GM21381 (cell line): ENCODE measurements around the gene TAC4.

Source experiments
- ATAC-seq: cut with Tn5 transposase; IDR thresholded peaks from one replicate; pipeline ENCODE4 v1.9.1; 2021; ENCODE audit warnings: mild to moderate bottlenecking, moderate library complexity; ENCODE audit not compliant: unreplicated experiment

TAC4 gene

GRCh38 chr17:49873466-49873865 is 25.6 kb upstream of the TAC4 start:
- no peak for ATAC-seq

- no peak for ATAC-seq
Measured at GRCh38 chr17:49872754-49873377, 25.0 kb upstream of the TAC4 start.

- ATAC-seq: no peak
Measured at GRCh38 chr17:49871211-49871610, 23.3 kb upstream of the TAC4 start.

GRCh38 chr17:49870298-49870697 is 22.4 kb upstream of the TAC4 start:
- ATAC-seq: no peak

- ATAC-seq: no peak
Measured at GRCh38 chr17:49869038-49869374, 21.1 kb upstream of the TAC4 start.

GRCh38 chr17:49866882-49867413 is 19.1 kb upstream of the TAC4 start:
- ATAC-seq: no peak

- ATAC-seq: no peak
Measured at GRCh38 chr17:49866019-49866380, 18.1 kb upstream of the TAC4 start.

- ATAC-seq: no peak
Measured at GRCh38 chr17:49862781-49863331, 15.0 kb upstream of the TAC4 start.

- no peak for ATAC-seq
Measured at GRCh38 chr17:49861150-49861884, 13.4 kb upstream of the TAC4 start.

GRCh38 chr17:49859991-49860953 is 12.4 kb upstream of the TAC4 start:
- no peak for ATAC-seq

- ATAC-seq: no peak
Measured at GRCh38 chr17:49858796-49859195, 10.9 kb upstream of the TAC4 start.

GRCh38 chr17:49854126-49854525 is 6.3 kb upstream of the TAC4 start:
- ATAC-seq: no peak

- no peak for ATAC-seq
Measured at GRCh38 chr17:49853470-49854015, 5.7 kb upstream of the TAC4 start.

- no peak for ATAC-seq
Measured at GRCh38 chr17:49851387-49852291, 3.8 kb upstream of the TAC4 start.

- no peak for ATAC-seq
Measured at GRCh38 chr17:49850772-49851386, 3.0 kb upstream of the TAC4 start.

- ATAC-seq: no peak
Measured at GRCh38 chr17:49850218-49850610, 2.3 kb upstream of the TAC4 start.

GRCh38 chr17:49848739-49849138 is 870 bp upstream of the TAC4 start:
- no peak for ATAC-seq

- ATAC-seq: no peak
Measured at GRCh38 chr17:49846938-49847712, 744 bp downstream of the TAC4 start.

GRCh38 chr17:49845321-49845720 is 2.5 kb downstream of the TAC4 start:
- no peak for ATAC-seq
